ENCODE results near the gene PCDHB3. TPM values are rescaled to one million over a fixed set of nuclear protein-coding genes. Genes with fewer than 3 reads are reported as not detected.

The PCDHB3 gene
- 1.1 TPM for polyA plus RNA-seq (2013, experiment 1 of 2)
- polyA plus RNA-seq (2013, experiment 2 of 2) = 1.1 TPM

DNA sequence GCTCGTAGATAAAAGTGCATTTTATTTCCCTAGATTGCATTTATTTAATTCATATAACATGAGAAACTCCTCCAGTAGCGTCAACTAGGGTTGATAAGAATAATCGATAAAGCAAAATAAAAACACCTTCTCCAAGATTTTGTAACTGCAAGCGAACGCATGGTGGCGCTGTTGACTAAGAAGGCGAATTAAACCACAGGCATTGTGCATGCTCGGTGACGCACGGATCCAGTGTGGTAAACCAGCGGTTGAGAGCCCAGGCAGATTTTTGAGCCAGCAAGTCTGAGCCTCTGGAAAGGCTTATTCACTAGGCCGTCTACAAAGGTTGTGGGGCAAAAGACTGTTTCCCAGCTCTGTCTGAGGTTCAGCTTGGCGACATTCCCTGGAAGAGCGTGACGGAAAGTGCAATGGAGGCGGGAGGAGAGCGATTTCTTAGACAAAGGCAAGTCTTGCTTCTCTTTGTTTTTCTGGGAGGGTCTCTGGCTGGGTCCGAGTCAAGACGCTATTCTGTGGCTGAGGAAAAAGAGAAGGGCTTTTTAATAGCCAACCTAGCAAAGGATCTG, at the start of gene PCDHB3:
Gene PCDHB3, plus strand, starts transcription at position 231 of the 563 bp plus-strand sequence. Its CDS starts 177 bp downstream, at position 408.
- Histone ChIP-seq H3K27ac (ENCODE audit: low read depth, low read length) (no peak within 1 kb of the TSS), H3K4ac (ENCODE audit: low read depth, low read length) (no peak within 1 kb of the TSS), H2AK5ac (ENCODE audit: low read length) (no peak within 1 kb of the TSS), H3K4me3 (ENCODE audit: low read length) (no peak within 1 kb of the TSS), H3K4me2 (ENCODE audit: low read length) (no peak within 1 kb of the TSS), H4K8ac (ENCODE audit: low read depth, low read length) (no peak within 1 kb of the TSS), H2BK120ac (ENCODE audit: low read depth, low read length) (no peak within 1 kb of the TSS), H3K27me3 (ENCODE audit: insufficient read depth, low read length, poor library complexity) (no peaks in the 10 kb centered on the region), H3K4me1 (ENCODE audit: control insufficient read depth, low read depth, low read length) (peaks cover 1% of the 10 kb centered on the region), H3K56ac (ENCODE audit: low read length) (no peak within 1 kb of the TSS), H3K79me2 (ENCODE audit: control insufficient read depth, insufficient read depth, low read length) (peaks cover 3% of the 10 kb centered on the region), H3K9ac (ENCODE audit: low read length) (no peak within 1 kb of the TSS), H3K23ac (ENCODE audit: low read length) (no peak within 1 kb of the TSS), H4K5ac (ENCODE audit: low read length) (no peak within 1 kb of the TSS), H3K18ac (ENCODE audit: low read length) (no peak within 1 kb of the TSS), H3K36me3 (ENCODE audit: control insufficient read depth, insufficient read depth, low read length) (no peaks in the 10 kb centered on the region), H2BK5ac (ENCODE audit: low read length) (no peak within 1 kb of the TSS), H2BK15ac (replicated peaks; ENCODE audit: low read depth) (no peak within 1 kb of the TSS), H3K79me1 (ENCODE audit: low read length) (no peaks in the 10 kb centered on the region)
- no CpG with 5 or more reads among the region's 19 CpGs for WGBS (ENCODE audit: extremely low coverage, insufficient coverage, low lambda C conversion rate)
- DNase-seq = peak; percentile 85

GRCh38 chr5:141050622-141051520, 49.4 kb upstream of the PCDHB3 start, which contains the start of gene PCDHB1:
PCDHB1 (plus strand) TSS chr5:141051374; CDS start chr5:141051471, 97 bp downstream.
- peaks cover 4% of the 10 kb centered on the region for H3K27me3 ChIP-seq (ENCODE audit: insufficient read depth, low read length, poor library complexity)
- no peak within 1 kb of the TSS for H3K18ac ChIP-seq (ENCODE audit: low read length)
- peaks cover 3% of the 10 kb centered on the region for H3K4me1 ChIP-seq (ENCODE audit: control insufficient read depth, low read depth, low read length)
- no peak within 1 kb of the TSS for H2AK5ac ChIP-seq (ENCODE audit: low read length)
- no peak within 1 kb of the TSS for H2BK15ac ChIP-seq (replicated peaks; ENCODE audit: low read depth)
- H3K9ac ChIP-seq (ENCODE audit: low read length) = peak within 1 kb of the TSS; percentile 7
- H2BK5ac ChIP-seq (ENCODE audit: low read length) = no peak within 1 kb of the TSS
- H2BK120ac ChIP-seq (ENCODE audit: low read depth, low read length) = no peak within 1 kb of the TSS
- H3K79me1 ChIP-seq (ENCODE audit: low read length) = no peaks in the 10 kb centered on the region
- H3K4ac ChIP-seq (ENCODE audit: low read depth, low read length) = no peak within 1 kb of the TSS
- DNase-seq = peak; percentile 57
- H3K4me3 ChIP-seq (ENCODE audit: low read length) = peak within 1 kb of the TSS; percentile 25
- no peaks in the 10 kb centered on the region for H3K79me2 ChIP-seq (ENCODE audit: control insufficient read depth, insufficient read depth, low read length)
- no CpG with 5 or more reads among the region's 20 CpGs for WGBS (ENCODE audit: extremely low coverage, insufficient coverage, low lambda C conversion rate)
- H3K23ac ChIP-seq (ENCODE audit: low read length) = no peak within 1 kb of the TSS
- no peak within 1 kb of the TSS for H3K27ac ChIP-seq (ENCODE audit: low read depth, low read length)
- peak within 1 kb of the TSS; percentile 6 for H3K56ac ChIP-seq (ENCODE audit: low read length)
- peak within 1 kb of the TSS; percentile 63 for H3K4me2 ChIP-seq (ENCODE audit: low read length)
- no peaks in the 10 kb centered on the region for H3K36me3 ChIP-seq (ENCODE audit: control insufficient read depth, insufficient read depth, low read length)
- H4K5ac ChIP-seq (ENCODE audit: low read length) = no peak within 1 kb of the TSS
- H4K8ac ChIP-seq (ENCODE audit: low read depth, low read length) = no peak within 1 kb of the TSS

- Histone ChIP-seq H3K4ac (ENCODE audit: low read depth, low read length) (no peak overlapping the region), H2BK15ac (replicated peaks; ENCODE audit: low read depth) (no peak overlapping the region), H3K23ac (ENCODE audit: low read length) (no peak overlapping the region), H3K18ac (ENCODE audit: low read length) (no peak overlapping the region), H3K36me3 (ENCODE audit: control insufficient read depth, insufficient read depth, low read length) (no peaks in the 10 kb centered on the region), H3K79me2 (ENCODE audit: control insufficient read depth, insufficient read depth, low read length) (no peaks in the 10 kb centered on the region), H2BK120ac (ENCODE audit: low read depth, low read length) (no peak overlapping the region), H3K56ac (ENCODE audit: low read length) (peak overlapping the region; percentile 6), H2AK5ac (ENCODE audit: low read length) (no peak overlapping the region), H2BK5ac (ENCODE audit: low read length) (no peak overlapping the region), H4K5ac (ENCODE audit: low read length) (no peak overlapping the region), H3K4me2 (ENCODE audit: low read length) (peak overlapping the region; percentile 63), H3K4me3 (ENCODE audit: low read length) (peak overlapping the region; percentile 25), H3K27me3 (ENCODE audit: insufficient read depth, low read length, poor library complexity) (peaks cover 4% of the 10 kb centered on the region), H4K8ac (ENCODE audit: low read depth, low read length) (no peak overlapping the region), H3K4me1 (ENCODE audit: control insufficient read depth, low read depth, low read length) (peaks cover 3% of the 10 kb centered on the region), H3K79me1 (ENCODE audit: low read length) (no peaks in the 10 kb centered on the region), H3K9ac (ENCODE audit: low read length) (peak overlapping the region; percentile 5), H3K27ac (ENCODE audit: low read depth, low read length) (no peak overlapping the region)
- DNase-seq = peak; percentile 43
- WGBS (ENCODE audit: extremely low coverage, insufficient coverage, low lambda C conversion rate) = no CpG with 5 or more reads among the region's 19 CpGs
These were observed 48.8 kb upstream of the PCDHB3 start for GRCh38 chr5:141051521-141051866.

- H3K36me3 ChIP-seq (ENCODE audit: control insufficient read depth, insufficient read depth, low read length) = no peaks in the 10 kb centered on the region
- H3K27ac ChIP-seq (ENCODE audit: low read depth, low read length) = no peak overlapping the region
- H3K56ac ChIP-seq (ENCODE audit: low read length) = no peak overlapping the region
- no peak overlapping the region for H2BK120ac ChIP-seq (ENCODE audit: low read depth, low read length)
- no peak overlapping the region for H2AK5ac ChIP-seq (ENCODE audit: low read length)
- no peaks in the 10 kb centered on the region for H3K79me1 ChIP-seq (ENCODE audit: low read length)
- DNase-seq = no peak
- H3K27me3 ChIP-seq (ENCODE audit: insufficient read depth, low read length, poor library complexity) = no peaks in the 10 kb centered on the region
- H3K9ac ChIP-seq (ENCODE audit: low read length) = no peak overlapping the region
- H4K8ac ChIP-seq (ENCODE audit: low read depth, low read length) = no peak overlapping the region
- H2BK5ac ChIP-seq (ENCODE audit: low read length) = no peak overlapping the region
- no CpG with 5 or more reads among the region's 17 CpGs for WGBS (ENCODE audit: extremely low coverage, insufficient coverage, low lambda C conversion rate)
- H3K18ac ChIP-seq (ENCODE audit: low read length) = no peak overlapping the region
- no peak overlapping the region for H4K5ac ChIP-seq (ENCODE audit: low read length)
- H2BK15ac ChIP-seq (replicated peaks; ENCODE audit: low read depth) = no peak overlapping the region
- H3K4ac ChIP-seq (ENCODE audit: low read depth, low read length) = no peak overlapping the region
- no peak overlapping the region for H3K23ac ChIP-seq (ENCODE audit: low read length)
- H3K4me2 ChIP-seq (ENCODE audit: low read length) = no peak overlapping the region
- H3K4me3 ChIP-seq (ENCODE audit: low read length) = no peak overlapping the region
- no peaks in the 10 kb centered on the region for H3K79me2 ChIP-seq (ENCODE audit: control insufficient read depth, insufficient read depth, low read length)
- H3K4me1 ChIP-seq (ENCODE audit: control insufficient read depth, low read depth, low read length) = no peaks in the 10 kb centered on the region
These were observed 22.4 kb upstream of the PCDHB3 start for GRCh38 chr5:141077826-141078225.

- H3K56ac ChIP-seq (ENCODE audit: low read length) = no peak overlapping the region
- no peak overlapping the region for H3K4me3 ChIP-seq (ENCODE audit: low read length)
- no peak overlapping the region for H2AK5ac ChIP-seq (ENCODE audit: low read length)
- H3K27ac ChIP-seq (ENCODE audit: low read depth, low read length) = no peak overlapping the region
- no peaks in the 10 kb centered on the region for H3K4me1 ChIP-seq (ENCODE audit: control insufficient read depth, low read depth, low read length)
- no peak overlapping the region for H4K8ac ChIP-seq (ENCODE audit: low read depth, low read length)
- no peak overlapping the region for H4K5ac ChIP-seq (ENCODE audit: low read length)
- H2BK5ac ChIP-seq (ENCODE audit: low read length) = no peak overlapping the region
- no peaks in the 10 kb centered on the region for H3K27me3 ChIP-seq (ENCODE audit: insufficient read depth, low read length, poor library complexity)
- no peak for DNase-seq
- no peak overlapping the region for H3K9ac ChIP-seq (ENCODE audit: low read length)
- H3K4ac ChIP-seq (ENCODE audit: low read depth, low read length) = no peak overlapping the region
- H2BK15ac ChIP-seq (replicated peaks; ENCODE audit: low read depth) = no peak overlapping the region
- no peak overlapping the region for H3K18ac ChIP-seq (ENCODE audit: low read length)
- no peak overlapping the region for H2BK120ac ChIP-seq (ENCODE audit: low read depth, low read length)
- H3K36me3 ChIP-seq (ENCODE audit: control insufficient read depth, insufficient read depth, low read length) = no peaks in the 10 kb centered on the region
- no peaks in the 10 kb centered on the region for H3K79me2 ChIP-seq (ENCODE audit: control insufficient read depth, insufficient read depth, low read length)
- H3K23ac ChIP-seq (ENCODE audit: low read length) = no peak overlapping the region
- H3K79me1 ChIP-seq (ENCODE audit: low read length) = no peaks in the 10 kb centered on the region
- no peak overlapping the region for H3K4me2 ChIP-seq (ENCODE audit: low read length)
These were observed 18.0 kb upstream of the PCDHB3 start for GRCh38 chr5:141082228-141082627.
